H1 (cell line): ENCODE measurements around the gene VAT1L.

Experiments
- POLR2AphosphoS5 ChIP-seq: IDR thresholded peaks from 2 replicates; pipeline ENCODE4 v1.6.1; 2011; ENCODE audit warnings: low read depth, low read length
- RBBP5 ChIP-seq: IDR thresholded peaks from 2 replicates; pipeline ENCODE4 v1.7.1; 2012; ENCODE audit warnings: low read depth, mild to moderate bottlenecking, inconsistent platforms, low read length, moderate library complexity, borderline replicate concordance

DNA sequence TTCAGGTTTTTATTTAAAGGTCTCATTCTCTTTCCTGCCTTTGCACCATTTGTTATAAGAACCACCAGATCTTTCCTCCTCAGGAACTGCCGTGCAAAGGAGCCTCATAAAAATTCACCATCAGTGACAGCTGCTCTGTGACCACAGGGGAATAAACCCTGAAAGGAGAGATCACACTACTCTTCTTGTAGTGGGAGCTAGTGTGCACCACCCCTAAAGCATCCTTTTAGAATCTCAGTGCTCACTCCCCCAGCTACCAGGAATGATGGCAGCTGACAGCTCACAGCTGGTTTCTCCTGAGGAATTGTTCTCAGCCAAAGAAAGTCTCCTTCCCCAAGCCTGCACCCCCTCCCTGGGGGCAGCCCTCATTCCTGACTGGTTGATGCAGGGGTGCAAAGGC lies 18.7 kb downstream of the VAT1L start:
- TF ChIP-seq POLR2AphosphoS5 = no peak
- TF ChIP-seq RBBP5 = no peak
